HFFc6 (cell line): ENCODE results near the gene KIF5C. TPM values are rescaled to one million over a fixed set of nuclear protein-coding genes. Genes with fewer than 3 reads are reported as not detected.
"Not testable (repeated sequence)": the region's sequence is repeated elsewhere in the genome, so short reads cannot be mapped to it uniquely, and the experiment has no call there.

Experiments
- DNase-seq: peaks from one replicate; pipeline ENCODE4 v3.0.0-alpha.2; 2018
- H3K27ac Mint-ChIP-seq: 2 replicates; pipeline ENCODE4 v1.8.0; 2020; ENCODE audit warnings: mild to moderate bottlenecking, mixed read lengths
- H3K27me3 Mint-ChIP-seq: 2 replicates; pipeline ENCODE4 v1.8.0; 2021; ENCODE audit warnings: mild to moderate bottlenecking, moderate library complexity, mixed read lengths; ENCODE audit not compliant: insufficient read depth
- H3K36me3 Mint-ChIP-seq: 2 replicates; pipeline ENCODE4 v1.8.0; 2021; ENCODE audit warnings: low read depth, mixed read lengths
- H3K4me1 Mint-ChIP-seq: 2 replicates; pipeline ENCODE4 v1.8.0; 2020; ENCODE audit warnings: low read depth, mixed read lengths
- H3K4me3 Mint-ChIP-seq: 2 replicates; pipeline ENCODE4 v1.8.0; 2020; ENCODE audit warnings: mild to moderate bottlenecking, moderate library complexity, mixed read lengths
- H3K9me3 Mint-ChIP-seq: 2 replicates; pipeline ENCODE4 v1.8.0; 2020; ENCODE audit warnings: mild to moderate bottlenecking, mixed read lengths
- CTCF ChIP-seq: fragments of 200-600 bp; sonication (generic); IDR thresholded peaks from 2 replicates; pipeline ENCODE4 v1.5.0; 2021; ENCODE audit warnings: antibody characterized with exemption, mild to moderate bottlenecking
- total RNA-seq, 6 experiments: library from RNA; stranded (reverse); fragmentation: NEBNext Ultra II Directional; extraction: Animal tissue kit (Norgen Biotek cat#: 25700); gene quantifications; 2 replicates in 1 of 6; 3 replicates in 5 of 6; pipeline ENCODE4 v1.2.3, GENCODE V29; 2021

KIF5C gene
- total RNA-seq, 6 experiments from 2014 or later, result 0.38 to 1.0 (median 0.54) TPM

GRCh38 chr2:148979164-148979918 is 104.3 kb downstream of the KIF5C start:
- Mint-ChIP-seq H3K27me3 (peaks cover 16% of the 10 kb centered on the region), H3K9me3 (no peaks in the 10 kb centered on the region), H3K27ac (no peak overlapping the region), H3K36me3 (no peaks in the 10 kb centered on the region), H3K4me1 (peaks cover 6% of the 10 kb centered on the region; the same call in 1 of the 2 replicates), H3K4me3 (no peak overlapping the region)
- no peak for DNase-seq
- TF ChIP-seq CTCF, result no peak

- no peak overlapping the region for H3K27ac Mint-ChIP-seq
- DNase-seq, result no peak
- H3K4me3 Mint-ChIP-seq, result no peak overlapping the region
- TF ChIP-seq CTCF, result no peak
- peaks cover 6% of the 10 kb centered on the region; the same call in 1 of the 2 replicates for H3K4me1 Mint-ChIP-seq
- H3K27me3 Mint-ChIP-seq, result peaks cover 14% of the 10 kb centered on the region
- H3K36me3 Mint-ChIP-seq, result no peaks in the 10 kb centered on the region
- H3K9me3 Mint-ChIP-seq, result no peaks in the 10 kb centered on the region
Measured at GRCh38 chr2:148979919-148980277, 104.9 kb downstream of the KIF5C start.

- not testable (repeated sequence) for H3K27ac Mint-ChIP-seq, H3K4me3 Mint-ChIP-seq, H3K9me3 Mint-ChIP-seq, H3K4me1 Mint-ChIP-seq, DNase-seq, H3K36me3 Mint-ChIP-seq
- peaks cover 10% of the 10 kb centered on the region for H3K27me3 Mint-ChIP-seq
Measured at GRCh38 chr2:148980496-148980895, 105.5 kb downstream of the KIF5C start.

GRCh38 chr2:148981324-148981723 is 106.3 kb downstream of the KIF5C start:
- H3K27ac Mint-ChIP-seq, result no peak overlapping the region

GRCh38 chr2:148981781-148982180 is 106.8 kb downstream of the KIF5C start:
- no peak for DNase-seq
- Mint-ChIP-seq H3K4me1 (peaks cover 6% of the 10 kb centered on the region; the same call in 1 of the 2 replicates), H3K36me3 (no peaks in the 10 kb centered on the region), H3K27ac (no peak overlapping the region), H3K4me3 (no peak overlapping the region), H3K9me3 (no peaks in the 10 kb centered on the region), H3K27me3 (peaks cover 10% of the 10 kb centered on the region; the same call in 1 of the 2 replicates)
- TF ChIP-seq CTCF, result no peak

More at GRCh38 chr2:148981324-148981723, 106.3 kb downstream of the KIF5C start:
- H3K4me1 Mint-ChIP-seq, result peaks cover 6% of the 10 kb centered on the region; the same call in 1 of the 2 replicates
- no peaks in the 10 kb centered on the region for H3K9me3 Mint-ChIP-seq
- H3K27me3 Mint-ChIP-seq, result peaks cover 10% of the 10 kb centered on the region
- DNase-seq, result no peak
- no peak for TF ChIP-seq CTCF
- H3K4me3 Mint-ChIP-seq, result no peak overlapping the region
- H3K36me3 Mint-ChIP-seq, result no peaks in the 10 kb centered on the region

GRCh38 chr2:148982282-148982681 is 107.3 kb downstream of the KIF5C start:
- H3K27me3 Mint-ChIP-seq, result peaks cover 10% of the 10 kb centered on the region; the same call in 1 of the 2 replicates
- DNase-seq, result no peak
- H3K4me1 Mint-ChIP-seq, result peaks cover 6% of the 10 kb centered on the region; the same call in 1 of the 2 replicates
- H3K4me3 Mint-ChIP-seq, result no peak overlapping the region
- no peak for TF ChIP-seq CTCF
- H3K9me3 Mint-ChIP-seq, result no peaks in the 10 kb centered on the region
- no peak overlapping the region for H3K27ac Mint-ChIP-seq
- no peaks in the 10 kb centered on the region for H3K36me3 Mint-ChIP-seq
